MCF 10A (cell line): ENCODE measurements around the gene CCDC9. TPM values are rescaled to one million over a fixed set of nuclear protein-coding genes. Genes with fewer than 3 reads are reported as not detected.

Source experiments
- BruUV-seq: library from RNA; stranded (reverse); fragments of 400-500 nt; replicated peaks from 2 replicates; lab custom pipeline; 2021; lab: Mats Ljungman, UMichigan
- CTCF ChIA-PET: fragments of 300-600 bp; sonication (Branson Sonifier 250); formaldehyde crosslinking; extraction: SDS; loops from one replicate; lab custom pipeline; 2021; ENCODE audit warnings: antibody characterized with exemption, inconsistent platforms; lab: Yijun Ruan, JAX
- POLR2A ChIA-PET: fragments of 300-600, 350-650 bp; sonication (Branson Sonifier 250); formaldehyde crosslinking; extraction: SDS; loops from one replicate; lab custom pipeline; 2020; ENCODE audit warnings: antibody characterized with exemption, inconsistent platforms; lab: Yijun Ruan, JAX
- DNase-seq: peaks from one replicate; pipeline ENCODE4 v3.0.0-alpha.2; 2018; ENCODE audit not compliant: unreplicated experiment
- H3K27ac Mint-ChIP-seq: one replicate; pipeline ENCODE4 v1.8.0; 2022; ENCODE audit warnings: mild to moderate bottlenecking, low read depth, mixed read lengths; ENCODE audit not compliant: unreplicated experiment
- H3K27me3 Mint-ChIP-seq: one replicate; pipeline ENCODE4 v1.8.0; 2022; ENCODE audit warnings: mixed read lengths; ENCODE audit not compliant: insufficient read depth, unreplicated experiment
- H3K36me3 Mint-ChIP-seq: one replicate; pipeline ENCODE4 v1.8.0; 2022; ENCODE audit warnings: mild to moderate bottlenecking, moderate library complexity, mixed read lengths; ENCODE audit not compliant: insufficient read depth, unreplicated experiment
- H3K4me1 Mint-ChIP-seq: one replicate; pipeline ENCODE4 v1.8.0; 2022; ENCODE audit warnings: mixed read lengths; ENCODE audit not compliant: insufficient read depth, unreplicated experiment
- H3K4me3 Mint-ChIP-seq: one replicate; pipeline ENCODE4 v1.8.0; 2022; ENCODE audit warnings: mild to moderate bottlenecking, moderate library complexity, mixed read lengths; ENCODE audit not compliant: unreplicated experiment
- H3K9me3 Mint-ChIP-seq: one replicate; pipeline ENCODE4 v1.8.0; 2022; ENCODE audit warnings: mixed read lengths; ENCODE audit not compliant: unreplicated experiment
- intact Hi-C: fragments of 100-400 bp; cut with micrococcal nuclease; formaldehyde crosslinking; loops from 2 replicates; pipeline ENCODE4 v1.14.1; 2022
- total RNA-seq: library from RNA; stranded (reverse); gene quantifications from 2 replicates; pipeline ENCODE4 v1.2.3, GENCODE V29; 2022
- TF ChIP-seq, protein P1 (sequence below): fragments of 200-600 bp; IDR thresholded peaks from one replicate; pipeline ENCODE4 v1.8.0; 2022; ENCODE audit warnings: antibody characterized with exemption, mild to moderate bottlenecking; ENCODE audit not compliant: unreplicated experiment

CCDC9 gene
- total RNA-seq, 1 experiment from 2014 or later: 39.0 TPM

DNA sequence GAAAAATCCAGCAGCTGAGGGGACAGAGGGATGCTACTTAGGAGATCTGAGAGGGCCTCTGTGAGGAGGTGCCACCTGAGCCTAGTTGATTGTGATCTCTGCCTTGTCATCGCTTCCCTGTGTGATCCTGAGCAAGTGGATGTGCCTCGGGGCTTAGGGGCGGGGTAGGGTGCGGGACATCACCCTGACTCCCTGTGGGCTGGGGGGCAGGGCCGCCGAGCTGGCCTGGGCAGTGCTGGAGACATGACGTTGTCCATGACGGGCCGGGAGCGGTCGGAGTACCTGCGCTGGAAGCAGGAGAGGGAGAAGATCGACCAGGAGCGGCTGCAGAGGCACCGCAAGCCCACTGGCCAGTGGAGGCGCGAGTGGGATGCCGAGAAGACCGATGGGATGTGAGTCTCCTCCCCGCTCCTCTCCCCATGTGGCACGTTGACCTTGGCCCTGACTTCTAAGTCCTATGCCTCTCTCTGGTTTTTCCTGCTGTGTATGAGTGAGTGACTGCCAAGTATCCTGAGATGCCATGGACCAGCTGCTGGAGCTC is 10.1 kb downstream of the CCDC9 start:
- Mint-ChIP-seq H3K27me3 (no peaks in the 10 kb centered on the region), H3K4me1 (no peaks in the 10 kb centered on the region), H3K4me3 (no peak overlapping the region), H3K36me3 (peaks cover 84% of the 10 kb centered on the region), H3K27ac (no peak overlapping the region), H3K9me3 (no peaks in the 10 kb centered on the region)
- no peak for DNase-seq
- ChIA-PET CTCF (interaction anchor here (0.6 to 0.9 kb wide), 4 partner anchors 9 to 220 kb away, joined by 3 to 4 read pairs (median 3); no protein-coding TSS in a partner anchor), POLR2A (interaction anchor here (0.7 to 3.4 kb wide), 2 partner anchors 8 to 9 kb away, joined by 5 to 15 read pairs; partner anchors contain the start of gene CCDC9)
- BruUV-seq: no TSS peak
- intact Hi-C loops: no loop called here
- TF ChIP-seq, protein P1, sequence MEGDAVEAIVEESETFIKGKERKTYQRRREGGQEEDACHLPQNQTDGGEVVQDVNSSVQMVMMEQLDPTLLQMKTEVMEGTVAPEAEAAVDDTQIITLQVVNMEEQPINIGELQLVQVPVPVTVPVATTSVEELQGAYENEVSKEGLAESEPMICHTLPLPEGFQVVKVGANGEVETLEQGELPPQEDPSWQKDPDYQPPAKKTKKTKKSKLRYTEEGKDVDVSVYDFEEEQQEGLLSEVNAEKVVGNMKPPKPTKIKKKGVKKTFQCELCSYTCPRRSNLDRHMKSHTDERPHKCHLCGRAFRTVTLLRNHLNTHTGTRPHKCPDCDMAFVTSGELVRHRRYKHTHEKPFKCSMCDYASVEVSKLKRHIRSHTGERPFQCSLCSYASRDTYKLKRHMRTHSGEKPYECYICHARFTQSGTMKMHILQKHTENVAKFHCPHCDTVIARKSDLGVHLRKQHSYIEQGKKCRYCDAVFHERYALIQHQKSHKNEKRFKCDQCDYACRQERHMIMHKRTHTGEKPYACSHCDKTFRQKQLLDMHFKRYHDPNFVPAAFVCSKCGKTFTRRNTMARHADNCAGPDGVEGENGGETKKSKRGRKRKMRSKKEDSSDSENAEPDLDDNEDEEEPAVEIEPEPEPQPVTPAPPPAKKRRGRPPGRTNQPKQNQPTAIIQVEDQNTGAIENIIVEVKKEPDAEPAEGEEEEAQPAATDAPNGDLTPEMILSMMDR: no peak

DNA sequence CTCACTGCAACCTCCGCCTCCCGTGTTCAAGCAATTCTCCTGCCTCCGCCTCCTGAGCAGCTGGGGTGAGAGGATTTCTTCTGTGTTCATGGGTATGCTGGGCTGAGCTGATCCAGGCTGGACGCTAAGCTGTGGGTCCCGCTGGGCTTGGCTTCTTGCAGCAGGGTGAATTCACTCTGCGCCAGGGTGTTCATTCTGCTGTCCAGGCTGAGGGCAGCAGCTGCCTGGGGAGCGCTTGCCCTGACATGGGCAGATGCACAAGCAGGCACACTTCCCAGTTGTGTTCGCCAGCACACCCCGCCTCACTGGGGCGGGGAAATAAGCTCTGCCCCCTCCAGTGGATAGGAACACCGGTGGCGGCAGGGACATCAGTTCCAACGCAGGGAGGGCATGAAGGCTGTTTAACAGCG is 11.0 kb downstream of the CCDC9 start:
- BruUV-seq: no TSS peak
- peaks cover 4% of the 10 kb centered on the region for H3K4me1 Mint-ChIP-seq
- ChIA-PET CTCF (interaction anchor here (0.6 kb wide), 1 partner anchor 18 kb away, joined by 4 read pairs; no protein-coding TSS in a partner anchor), POLR2A (interaction anchor here (3.4 kb wide), 1 partner anchor 10 kb away, joined by 15 read pairs; the partner anchor contains the start of gene CCDC9)
- intact Hi-C loops: no loop called here
- H3K36me3 Mint-ChIP-seq: peaks cover 84% of the 10 kb centered on the region
- no peak for DNase-seq
- no peaks in the 10 kb centered on the region for H3K9me3 Mint-ChIP-seq
- no peaks in the 10 kb centered on the region for H3K27me3 Mint-ChIP-seq
- H3K4me3 Mint-ChIP-seq: no peak overlapping the region
- H3K27ac Mint-ChIP-seq: no peak overlapping the region
- TF ChIP-seq, protein P1: no peak

DNA sequence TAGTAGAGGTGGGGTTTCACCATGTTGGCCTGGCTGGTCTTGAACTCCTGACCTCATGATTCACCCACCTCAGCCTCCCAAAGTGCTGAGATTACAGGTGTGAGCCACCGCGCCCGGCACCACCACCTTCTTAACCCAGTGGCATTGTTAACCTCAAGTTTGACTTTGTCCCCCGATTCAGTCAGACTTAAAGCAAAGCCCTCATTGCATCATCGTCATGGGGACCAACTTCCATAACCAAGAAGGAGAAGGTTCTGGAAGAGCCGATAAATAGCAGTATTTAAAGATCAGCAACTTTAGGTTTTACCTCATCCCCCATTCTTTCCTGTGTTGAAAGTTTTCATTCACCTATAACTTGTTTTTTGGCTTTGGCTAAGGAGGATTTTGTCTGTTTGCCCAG is 11.7 kb downstream of the CCDC9 start:
- H3K4me3 Mint-ChIP-seq: no peak overlapping the region
- TF ChIP-seq, protein P1: no peak
- H3K9me3 Mint-ChIP-seq: no peaks in the 10 kb centered on the region
- intact Hi-C loops: no loop called here
- peaks cover 79% of the 10 kb centered on the region for H3K36me3 Mint-ChIP-seq
- ChIA-PET POLR2A (interaction anchor here (3.4 kb wide), 1 partner anchor 11 kb away, joined by 15 read pairs; the partner anchor contains the start of gene CCDC9), CTCF (interaction anchor here (0.6 to 1.8 kb wide), 2 partner anchors 19 to 81 kb away, joined by 4 to 8 read pairs; partner anchors contain the start of gene DHX34)
- H3K27ac Mint-ChIP-seq: no peak overlapping the region
- peaks cover 9% of the 10 kb centered on the region for H3K4me1 Mint-ChIP-seq
- H3K27me3 Mint-ChIP-seq: no peaks in the 10 kb centered on the region
- no peak for DNase-seq
- no TSS peak for BruUV-seq

DNA sequence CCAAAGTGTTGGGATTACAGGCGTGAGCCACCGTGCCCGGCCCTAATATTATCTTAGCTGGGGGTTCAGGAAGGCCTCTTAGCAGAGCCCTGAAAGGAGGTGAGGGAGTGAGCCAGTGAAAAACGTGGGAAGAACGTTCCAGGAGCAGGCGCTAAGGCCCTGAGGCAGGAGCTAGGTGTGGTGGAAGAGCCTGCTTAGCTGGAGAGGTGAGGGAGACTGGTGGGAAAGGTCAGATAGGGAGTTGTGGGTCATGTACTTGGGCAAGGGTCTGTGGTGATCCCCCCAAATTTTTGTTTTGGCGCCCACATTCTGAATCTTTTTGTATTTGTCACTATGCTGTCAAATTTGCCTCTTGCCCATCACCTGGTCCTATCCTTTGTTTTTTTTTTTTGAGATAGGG is 13.3 kb downstream of the CCDC9 start:
- DNase-seq: no peak
- H3K36me3 Mint-ChIP-seq: peaks cover 64% of the 10 kb centered on the region
- TF ChIP-seq, protein P1: no peak
- no peak overlapping the region for H3K27ac Mint-ChIP-seq
- no peak overlapping the region for H3K4me3 Mint-ChIP-seq
- no peaks in the 10 kb centered on the region for H3K27me3 Mint-ChIP-seq
- intact Hi-C loops: no loop called here
- peaks cover 9% of the 10 kb centered on the region for H3K4me1 Mint-ChIP-seq
- ChIA-PET CTCF (interaction anchor here (2.2 kb wide), 1 partner anchor 15 kb away, joined by 11 read pairs; no protein-coding TSS in a partner anchor), POLR2A (interaction anchor here (1.0 to 3.4 kb wide), 3 partner anchors 10 to 20 kb away, joined by 3 to 15 read pairs (median 3); partner anchors contain the start of gene CCDC9)
- no peaks in the 10 kb centered on the region for H3K9me3 Mint-ChIP-seq
- no TSS peak for BruUV-seq
